ENCODE results near the gene LMBR1. TPM values are rescaled to one million over a fixed set of nuclear protein-coding genes. Genes with fewer than 3 reads are reported as not detected.

LMBR1 gene
- total RNA-seq, 1 experiment from 2014 or later = 82.6 TPM

DNA sequence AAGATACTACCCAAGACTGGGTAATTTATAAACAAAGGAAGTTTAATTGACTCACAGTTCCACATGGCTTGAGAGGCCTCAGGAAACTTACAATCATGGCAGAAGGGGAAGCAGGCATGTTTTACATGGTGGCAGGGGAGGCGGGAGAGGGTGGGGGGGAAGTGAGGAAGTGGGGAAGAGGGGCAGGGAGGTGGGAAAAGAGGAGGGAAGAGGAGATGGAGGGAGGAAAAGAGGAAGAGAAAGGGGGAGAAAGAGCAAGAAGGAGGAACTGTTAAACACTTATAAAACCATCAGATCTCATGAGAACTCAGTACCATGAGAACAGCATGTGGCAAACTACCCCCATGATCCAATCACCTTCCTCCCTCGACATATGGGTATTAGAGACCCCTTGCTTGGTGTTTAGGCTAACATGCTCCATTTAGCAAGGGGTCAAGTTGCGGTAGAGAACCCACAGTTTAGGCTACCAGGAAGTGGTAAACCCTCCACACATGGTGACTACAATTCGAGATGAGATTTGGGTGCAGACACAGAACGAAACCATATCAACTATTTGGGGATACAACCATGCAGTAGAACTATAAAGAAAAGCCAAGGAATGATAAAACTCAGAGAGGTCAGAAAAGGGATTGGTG lies 3.5 kb upstream of the LMBR1 start:
- Histone ChIP-seq H3K4me1 (ENCODE audit: control insufficient read depth, insufficient read depth, low read length) (peaks cover under 1% of the 10 kb centered on the region; the same call in 1 of the 2 replicates), H3K36me3 (ENCODE audit: control insufficient read depth, insufficient read depth, low read length) (peaks cover 2% of the 10 kb centered on the region; the same call in 1 of the 2 replicates), H3K27me3 (ENCODE audit: control insufficient read depth, insufficient read depth, low read length) (no peaks in the 10 kb centered on the region), H3K4me3 (ENCODE audit: low read depth in 2 of 2, low read length in 2 of 2) (no peak overlapping the region), H3K27ac (ENCODE audit: low read length) (no peak overlapping the region), H3K9me3 (ENCODE audit: control insufficient read depth, insufficient read depth, low read depth, low read length) (no peaks in the 10 kb centered on the region)
- no TSS peak for BruUV-seq (replicated peaks)
- DNase-seq (ENCODE audit: low read depth, low spot score) = no peak
- no peak for TF ChIP-seq SIN3A (IDR thresholded peaks at IDR 0.05; ENCODE audit: borderline replicate concordance, insufficient read depth, low read depth, low read length)
- TF ChIP-seq POLR2AphosphoS5 (IDR thresholded peaks at IDR 0.05; ENCODE audit: low read depth, low read length) = no peak
- no peak for TF ChIP-seq REST (IDR thresholded peaks at IDR 0.05; ENCODE audit: insufficient read depth in 1 of 2, low read depth in 2 of 2, low read length in 1 of 2)
- TF ChIP-seq, protein P1, sequence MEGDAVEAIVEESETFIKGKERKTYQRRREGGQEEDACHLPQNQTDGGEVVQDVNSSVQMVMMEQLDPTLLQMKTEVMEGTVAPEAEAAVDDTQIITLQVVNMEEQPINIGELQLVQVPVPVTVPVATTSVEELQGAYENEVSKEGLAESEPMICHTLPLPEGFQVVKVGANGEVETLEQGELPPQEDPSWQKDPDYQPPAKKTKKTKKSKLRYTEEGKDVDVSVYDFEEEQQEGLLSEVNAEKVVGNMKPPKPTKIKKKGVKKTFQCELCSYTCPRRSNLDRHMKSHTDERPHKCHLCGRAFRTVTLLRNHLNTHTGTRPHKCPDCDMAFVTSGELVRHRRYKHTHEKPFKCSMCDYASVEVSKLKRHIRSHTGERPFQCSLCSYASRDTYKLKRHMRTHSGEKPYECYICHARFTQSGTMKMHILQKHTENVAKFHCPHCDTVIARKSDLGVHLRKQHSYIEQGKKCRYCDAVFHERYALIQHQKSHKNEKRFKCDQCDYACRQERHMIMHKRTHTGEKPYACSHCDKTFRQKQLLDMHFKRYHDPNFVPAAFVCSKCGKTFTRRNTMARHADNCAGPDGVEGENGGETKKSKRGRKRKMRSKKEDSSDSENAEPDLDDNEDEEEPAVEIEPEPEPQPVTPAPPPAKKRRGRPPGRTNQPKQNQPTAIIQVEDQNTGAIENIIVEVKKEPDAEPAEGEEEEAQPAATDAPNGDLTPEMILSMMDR (IDR thresholded peaks at IDR 0.05) = no peak
- TF ChIP-seq TCF7L2 (IDR thresholded peaks at IDR 0.05; ENCODE audit: low read depth, low read length) = no peak
- POLR2A ChIA-PET = no interaction called here
- CTCF ChIA-PET = no interaction called here
- ATAC-seq = no peak
- in situ Hi-C loops (cut with HindIII; ENCODE audit: low pct_unique_long_range_greater_than_20kb, low sequenced_read_pairs) = no loop called here
- intact Hi-C loops (cut with micrococcal nuclease; ENCODE audit: unreplicated experiment) = no loop called here

DNA sequence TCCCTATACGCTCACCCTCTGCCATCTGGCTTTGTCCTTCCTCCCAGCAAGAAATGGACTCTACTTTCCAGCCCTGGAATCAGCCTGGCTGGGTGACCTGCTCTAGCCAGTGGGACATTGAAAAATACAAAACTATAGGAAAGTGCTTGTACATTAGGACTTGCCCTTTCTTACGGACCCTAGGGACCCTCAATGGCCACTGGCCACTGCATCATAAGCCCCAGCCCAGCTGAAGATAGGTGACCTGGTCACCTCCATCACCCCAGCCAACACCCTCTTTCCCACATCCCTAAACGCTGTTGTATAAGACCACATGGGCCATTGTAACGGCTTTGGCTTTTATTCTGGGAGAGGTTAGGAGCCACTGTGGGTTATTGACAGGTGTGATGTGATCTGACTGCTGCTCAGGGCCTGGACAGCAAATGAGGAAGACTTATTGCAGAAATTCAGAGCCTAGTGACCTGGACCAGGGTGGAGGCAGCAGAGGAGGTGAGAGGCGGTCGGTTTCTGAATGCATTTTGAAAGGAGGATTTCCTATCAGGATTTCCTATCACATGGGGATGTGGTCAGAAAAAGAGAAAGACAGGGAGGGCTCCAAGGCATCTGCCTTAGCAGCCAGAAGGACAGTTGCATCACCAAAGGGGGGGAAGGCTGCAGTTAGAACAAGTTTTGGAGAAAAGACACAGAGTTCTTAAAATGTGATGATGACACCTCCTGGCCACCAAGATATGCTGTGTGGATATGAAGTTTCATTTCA lies 2.2 kb upstream of the LMBR1 start:
- Histone ChIP-seq H3K36me3 (ENCODE audit: control insufficient read depth, insufficient read depth, low read length) (peaks cover 2% of the 10 kb centered on the region; the same call in 1 of the 2 replicates), H3K27ac (ENCODE audit: low read length) (no peak overlapping the region), H3K4me3 (ENCODE audit: low read depth in 2 of 2, low read length in 2 of 2) (no peak overlapping the region), H3K9me3 (ENCODE audit: control insufficient read depth, insufficient read depth, low read depth, low read length) (no peaks in the 10 kb centered on the region), H3K4me1 (ENCODE audit: control insufficient read depth, insufficient read depth, low read length) (peaks cover 4% of the 10 kb centered on the region; the same call in 1 of the 2 replicates), H3K27me3 (ENCODE audit: control insufficient read depth, insufficient read depth, low read length) (no peaks in the 10 kb centered on the region)
- intact Hi-C loops (cut with micrococcal nuclease; ENCODE audit: unreplicated experiment) (no loop called here), in situ Hi-C loops (cut with HindIII; ENCODE audit: low pct_unique_long_range_greater_than_20kb, low sequenced_read_pairs) (no loop called here)
- POLR2A ChIA-PET = no interaction called here
- CTCF ChIA-PET = no interaction called here
- TF ChIP-seq SIN3A (IDR thresholded peaks at IDR 0.05; ENCODE audit: borderline replicate concordance, insufficient read depth, low read depth, low read length) = no peak
- TF ChIP-seq, protein P1 (IDR thresholded peaks at IDR 0.05) = no peak
- TF ChIP-seq REST (IDR thresholded peaks at IDR 0.05; ENCODE audit: insufficient read depth in 1 of 2, low read depth in 2 of 2, low read length in 1 of 2) = no peak
- TF ChIP-seq TCF7L2 (IDR thresholded peaks at IDR 0.05; ENCODE audit: low read depth, low read length) = no peak
- DNase-seq (ENCODE audit: low read depth, low spot score) = no peak
- no peak for ATAC-seq
- no TSS peak for BruUV-seq (replicated peaks)
